Liver (tissue), 9 donors: ENCODE results near the gene PEBP1. TPM values are rescaled to one million over a fixed set of nuclear protein-coding genes. Genes with fewer than 3 reads are reported as not detected.

ENCODE experiments used
- DNase-seq: peaks from one replicate; pipeline ENCODE4 v3.0.0-alpha.2; 2017; ENCODE audit warnings: low spot score
- H3K27ac ChIP-seq, 2 donors: one replicate each; pipeline ENCODE4 v1.7.0; 2013; ENCODE audit warnings: inconsistent platforms in 2 of 2, low read length in 2 of 2, control low read depth in 1 of 2, low read depth in 1 of 2, mild to moderate bottlenecking in 1 of 2
- H3K27me3 ChIP-seq, 4 donors: one replicate each; pipeline versions ENCODE4 v1.6.1 to v1.7.0; 2013; ENCODE audit warnings: low read length in 3 of 4, inconsistent platforms in 1 of 4, mild to moderate bottlenecking in 1 of 4, moderate library complexity in 1 of 4; ENCODE audit not compliant: control insufficient read depth in 4 of 4, insufficient read depth in 4 of 4
- H3K36me3 ChIP-seq, 4 donors: one replicate each; pipeline versions ENCODE4 v1.6.1 to v1.7.0; 2013; ENCODE audit warnings: low read length in 3 of 4, mild to moderate bottlenecking in 3 of 4, low read depth in 1 of 4, moderate library complexity in 1 of 4; ENCODE audit not compliant: control insufficient read depth in 4 of 4, insufficient read depth in 3 of 4
- H3K4me1 ChIP-seq, 4 donors: one replicate each; pipeline versions ENCODE4 v1.6.1 to v1.7.0; 2013; ENCODE audit warnings: low read length in 3 of 4, mild to moderate bottlenecking in 3 of 4, moderate library complexity in 1 of 4; ENCODE audit not compliant: control insufficient read depth in 4 of 4, insufficient read depth in 4 of 4
- H3K4me3 ChIP-seq, 3 donors: one replicate each; pipeline versions ENCODE4 v1.6.1 to v1.7.0; 2013; ENCODE audit warnings: low read length in 3 of 3, control low read depth in 1 of 3, low read depth in 1 of 3, mild to moderate bottlenecking in 1 of 3
- H3K9ac ChIP-seq, 2 donors: one replicate each; pipeline ENCODE4 v1.7.0; 2013; ENCODE audit warnings: low read length in 2 of 2, mild to moderate bottlenecking in 2 of 2, moderate library complexity in 2 of 2, control low read depth in 1 of 2, low read depth in 1 of 2
- H3K9me3 ChIP-seq, 4 donors: one replicate each; pipeline versions ENCODE4 v1.6.1 to v1.7.0; 2013; ENCODE audit warnings: low read length in 3 of 4; ENCODE audit not compliant: control insufficient read depth in 4 of 4
- CTCF ChIP-seq: fragments of 150-350 bp; IDR thresholded peaks from 2 replicates; pipeline ENCODE4 v1.5.1; 2017; ENCODE audit warnings: improper control_type of control experiment, low read depth, low read length; ENCODE audit not compliant: missing input control
- EGR1 ChIP-seq, 2 donors: IDR thresholded peaks; 2 replicates each; pipeline ENCODE4 v1.6.1; 2016 to 2018; ENCODE audit warnings: antibody characterized with exemption in 2 of 2, low read depth in 2 of 2
- FOXA1 ChIP-seq: IDR thresholded peaks from 2 replicates; pipeline ENCODE4 v1.6.1; 2016; ENCODE audit warnings: antibody characterized with exemption
- FOXA2 ChIP-seq: IDR thresholded peaks from 2 replicates; pipeline ENCODE4 v1.6.1; 2016; ENCODE audit warnings: antibody characterized with exemption
- GABPA ChIP-seq, 2 donors: IDR thresholded peaks in 1 of 2; conservative IDR thresholded peaks in 1 of 2; 2 replicates each; pipeline ENCODE4 v1.6.1; 2016; ENCODE audit warnings: antibody characterized with exemption in 2 of 2, mild to moderate bottlenecking in 1 of 2, moderate library complexity in 1 of 2
- HNF4A ChIP-seq, 2 donors: conservative IDR thresholded peaks; 2 replicates each; pipeline ENCODE4 v1.6.1; 2016; ENCODE audit warnings: antibody characterized with exemption in 2 of 2, mild to moderate bottlenecking in 2 of 2
- HNF4G ChIP-seq: IDR thresholded peaks from 2 replicates; pipeline ENCODE4 v1.6.1; 2016; ENCODE audit warnings: antibody characterized with exemption
- JUND ChIP-seq, 2 donors: IDR thresholded peaks; 2 replicates each; pipeline ENCODE4 v1.6.1; 2016; ENCODE audit warnings: antibody characterized with exemption in 2 of 2
- MAX ChIP-seq: IDR thresholded peaks from 2 replicates; pipeline ENCODE4 v1.6.1; 2016; ENCODE audit warnings: antibody characterized with exemption
- NR2F2 ChIP-seq: IDR thresholded peaks from 2 replicates; pipeline ENCODE4 v1.6.1; 2016; ENCODE audit warnings: antibody characterized with exemption
- RAD21 ChIP-seq, 2 donors: IDR thresholded peaks; 2 replicates each; pipeline ENCODE4 v1.6.1; 2016; ENCODE audit warnings: antibody characterized with exemption in 2 of 2, mild to moderate bottlenecking in 2 of 2
- RXRA ChIP-seq, 2 donors: IDR thresholded peaks; 2 replicates each; pipeline ENCODE4 v1.6.1; 2017 to 2018; ENCODE audit warnings: antibody characterized with exemption in 2 of 2, mild to moderate bottlenecking in 1 of 2
- SP1 ChIP-seq: IDR thresholded peaks from 2 replicates; pipeline ENCODE4 v1.6.1; 2018; ENCODE audit warnings: antibody characterized with exemption, mild to moderate bottlenecking
- TAF1 ChIP-seq: conservative IDR thresholded peaks from 2 replicates; pipeline ENCODE4 v1.6.1; 2016; ENCODE audit warnings: antibody characterized with exemption, mild to moderate bottlenecking
- YY1 ChIP-seq: IDR thresholded peaks from 2 replicates; pipeline ENCODE4 v1.6.1; 2016; ENCODE audit warnings: antibody characterized with exemption, mild to moderate bottlenecking
- WGBS: extraction: QIAGEN DNeasy Blood & Tissue Kit; methylation state at CpG from one replicate; pipeline ENCODE4 v1.1.7; 2013; 5-methylcytosine and 5-hydroxymethylcytosine counted together
- polyA plus RNA-seq, 2 donors: library from polyadenylated mRNA; stranded (reverse) in 1 of 2; unstranded in 1 of 2; fragments of 200-250 nt in 1 of 2; fragments of >200 nt in 1 of 2; fragmentation: Nextera tagmentation in 1 of 2; extraction: Ambion mirVana in 1 of 2; gene quantifications; one replicate each; pipeline versions ENCODE4 v1.2.1 to v1.2.3, GENCODE V29; 2013 to 2015
- total RNA-seq, 2 donors: library from RNA; depleted of rRNA; stranded (reverse); fragments of >200 nt; gene quantifications; one replicate each; pipeline ENCODE4 v1.2.3, GENCODE V29; 2014
- TF ChIP-seq, protein P1 (sequence below): IDR thresholded peaks from 2 replicates; pipeline ENCODE4 v1.6.1; 2016; ENCODE audit warnings: antibody characterized with exemption
- TF ChIP-seq, protein P2 (sequence below): IDR thresholded peaks from 2 replicates; pipeline ENCODE4 v1.6.1; 2016; ENCODE audit warnings: antibody characterized with exemption, mild to moderate bottlenecking
- donor health status: healthy.
- donor health status: healthy.
- donor health status: healthy.
- donor health status: healthy.
- donor health status: healthy.

The PEBP1 gene
- total and polyA plus RNA-seq, 4 donors = 478 to 1,937 (median 635) TPM

GRCh38 chr12:118125743-118126118 is 10.2 kb upstream of the PEBP1 start:
- no peak for DNase-seq
- Histone ChIP-seq H3K9ac (no peak overlapping the region), H3K27me3 (no peaks in the 10 kb centered on the region), H3K4me1 (peaks cover 16 to 35% (median 27%) of the 10 kb centered on the region in 4 donors), H3K9me3 (no peaks in the 10 kb centered on the region), H3K36me3 (no peaks in the 10 kb centered on the region), H3K27ac (peak overlapping the region; percentile 73 to 80), H3K4me3 (no peak overlapping the region)
- no peak for TF ChIP-seq MAX
- no peak for TF ChIP-seq JUND (IDR thresholded peaks at IDR 0.05)
- TF ChIP-seq EGR1 (IDR thresholded peaks at IDR 0.05; ENCODE audit: low read depth in 2 of 2) = no peak
- TF ChIP-seq CTCF = no peak
- no peak for TF ChIP-seq GABPA (IDR thresholded peaks at IDR 0.05 in 1 of 2, conservative IDR thresholded peaks at IDR 0.05 in 1 of 2)
- TF ChIP-seq FOXA2 = no peak
- no peak for TF ChIP-seq HNF4A (conservative IDR thresholded peaks at IDR 0.05)
- no peak for TF ChIP-seq FOXA1
- TF ChIP-seq TAF1 = no peak
- TF ChIP-seq NR2F2 = no peak
- TF ChIP-seq HNF4G = no peak
- no peak for TF ChIP-seq RXRA (IDR thresholded peaks at IDR 0.05)
- no peak for TF ChIP-seq YY1
- 92% methylated on average over 4 of the region's 4 CpGs for WGBS

DNA sequence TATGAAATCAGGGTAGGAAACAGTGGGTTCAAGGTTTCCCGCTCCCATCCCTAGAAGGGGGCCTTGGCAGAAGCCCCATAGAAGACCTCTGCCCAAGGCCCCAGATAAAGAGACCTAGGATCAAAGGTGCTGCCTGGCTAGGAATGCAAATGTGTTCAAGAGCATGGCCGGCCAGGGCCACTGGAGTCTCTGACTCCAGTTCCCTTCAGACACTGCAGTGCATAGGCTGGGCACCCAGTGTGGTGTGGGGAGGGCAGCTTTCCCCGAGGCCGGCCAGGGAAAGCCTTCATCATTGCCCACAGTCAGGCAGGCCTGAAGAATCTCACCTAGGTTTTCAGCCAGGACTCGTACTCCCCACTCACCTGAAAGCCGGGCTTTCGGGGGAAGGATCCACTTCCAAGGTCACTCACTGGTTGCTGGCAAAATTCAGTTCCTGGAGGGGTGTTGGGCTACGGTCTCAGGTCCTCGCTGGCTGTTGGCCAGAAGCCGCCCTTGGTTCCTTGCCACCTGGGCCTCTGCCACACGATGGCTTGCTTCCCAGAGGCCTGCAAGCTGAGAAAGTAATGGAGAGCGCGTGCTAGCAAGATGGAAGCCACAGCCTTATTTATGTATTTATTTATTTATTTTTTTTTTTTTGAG is 9.7 kb upstream of the PEBP1 start:
- TF ChIP-seq HNF4A (conservative IDR thresholded peaks at IDR 0.05) (peak; percentile 34 to 40), MAX (peak; percentile 61), FOXA2 (no peak), EGR1 (IDR thresholded peaks at IDR 0.05; ENCODE audit: low read depth in 2 of 2) (no peak), FOXA1 (no peak), NR2F2 (no peak), RAD21 (IDR thresholded peaks at IDR 0.05) (no peak), YY1 (peak; percentile 91), GABPA (IDR thresholded peaks at IDR 0.05 in 1 of 2, conservative IDR thresholded peaks at IDR 0.05 in 1 of 2) (no peak), JUND (IDR thresholded peaks at IDR 0.05) (no peak), TAF1 (no peak), HNF4G (no peak), RXRA (IDR thresholded peaks at IDR 0.05) (peak; percentile 57 to 66), SP1 (peak; percentile 54), CTCF (no peak)
- TF ChIP-seq, protein P1, sequence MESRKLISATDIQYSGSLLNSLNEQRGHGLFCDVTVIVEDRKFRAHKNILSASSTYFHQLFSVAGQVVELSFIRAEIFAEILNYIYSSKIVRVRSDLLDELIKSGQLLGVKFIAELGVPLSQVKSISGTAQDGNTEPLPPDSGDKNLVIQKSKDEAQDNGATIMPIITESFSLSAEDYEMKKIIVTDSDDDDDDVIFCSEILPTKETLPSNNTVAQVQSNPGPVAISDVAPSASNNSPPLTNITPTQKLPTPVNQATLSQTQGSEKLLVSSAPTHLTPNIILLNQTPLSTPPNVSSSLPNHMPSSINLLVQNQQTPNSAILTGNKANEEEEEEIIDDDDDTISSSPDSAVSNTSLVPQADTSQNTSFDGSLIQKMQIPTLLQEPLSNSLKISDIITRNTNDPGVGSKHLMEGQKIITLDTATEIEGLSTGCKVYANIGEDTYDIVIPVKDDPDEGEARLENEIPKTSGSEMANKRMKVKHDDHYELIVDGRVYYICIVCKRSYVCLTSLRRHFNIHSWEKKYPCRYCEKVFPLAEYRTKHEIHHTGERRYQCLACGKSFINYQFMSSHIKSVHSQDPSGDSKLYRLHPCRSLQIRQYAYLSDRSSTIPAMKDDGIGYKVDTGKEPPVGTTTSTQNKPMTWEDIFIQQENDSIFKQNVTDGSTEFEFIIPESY = no peak
- TF ChIP-seq, protein P2, sequence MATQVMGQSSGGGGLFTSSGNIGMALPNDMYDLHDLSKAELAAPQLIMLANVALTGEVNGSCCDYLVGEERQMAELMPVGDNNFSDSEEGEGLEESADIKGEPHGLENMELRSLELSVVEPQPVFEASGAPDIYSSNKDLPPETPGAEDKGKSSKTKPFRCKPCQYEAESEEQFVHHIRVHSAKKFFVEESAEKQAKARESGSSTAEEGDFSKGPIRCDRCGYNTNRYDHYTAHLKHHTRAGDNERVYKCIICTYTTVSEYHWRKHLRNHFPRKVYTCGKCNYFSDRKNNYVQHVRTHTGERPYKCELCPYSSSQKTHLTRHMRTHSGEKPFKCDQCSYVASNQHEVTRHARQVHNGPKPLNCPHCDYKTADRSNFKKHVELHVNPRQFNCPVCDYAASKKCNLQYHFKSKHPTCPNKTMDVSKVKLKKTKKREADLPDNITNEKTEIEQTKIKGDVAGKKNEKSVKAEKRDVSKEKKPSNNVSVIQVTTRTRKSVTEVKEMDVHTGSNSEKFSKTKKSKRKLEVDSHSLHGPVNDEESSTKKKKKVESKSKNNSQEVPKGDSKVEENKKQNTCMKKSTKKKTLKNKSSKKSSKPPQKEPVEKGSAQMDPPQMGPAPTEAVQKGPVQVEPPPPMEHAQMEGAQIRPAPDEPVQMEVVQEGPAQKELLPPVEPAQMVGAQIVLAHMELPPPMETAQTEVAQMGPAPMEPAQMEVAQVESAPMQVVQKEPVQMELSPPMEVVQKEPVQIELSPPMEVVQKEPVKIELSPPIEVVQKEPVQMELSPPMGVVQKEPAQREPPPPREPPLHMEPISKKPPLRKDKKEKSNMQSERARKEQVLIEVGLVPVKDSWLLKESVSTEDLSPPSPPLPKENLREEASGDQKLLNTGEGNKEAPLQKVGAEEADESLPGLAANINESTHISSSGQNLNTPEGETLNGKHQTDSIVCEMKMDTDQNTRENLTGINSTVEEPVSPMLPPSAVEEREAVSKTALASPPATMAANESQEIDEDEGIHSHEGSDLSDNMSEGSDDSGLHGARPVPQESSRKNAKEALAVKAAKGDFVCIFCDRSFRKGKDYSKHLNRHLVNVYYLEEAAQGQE = no peak
- WGBS = 35% methylated on average over 13 of the region's 13 CpGs
- Histone ChIP-seq H3K27ac (peak overlapping the region; percentile 73 to 80), H3K27me3 (no peaks in the 10 kb centered on the region), H3K4me1 (peaks cover 16 to 31% (median 24%) of the 10 kb centered on the region in 4 donors), H3K9me3 (no peaks in the 10 kb centered on the region), H3K4me3 (no peak overlapping the region), H3K36me3 (no peaks in the 10 kb centered on the region), H3K9ac (no peak overlapping the region)
- DNase-seq = no peak
